Measurements from ENCODE around the gene LRP2. TPM values are rescaled to one million over a fixed set of nuclear protein-coding genes. Genes with fewer than 3 reads are reported as not detected.
A peak's percentile ranks its signal among the peaks of the same experiment; 100 is the strongest.
"Not testable (repeated sequence)": the region's sequence is repeated elsewhere in the genome, so short reads cannot be mapped to it uniquely, and the experiment has no call there.

Gene LRP2
- total RNA-seq, 2 donors from 2014 or later, result 0.02 to 2.6 TPM

DNA sequence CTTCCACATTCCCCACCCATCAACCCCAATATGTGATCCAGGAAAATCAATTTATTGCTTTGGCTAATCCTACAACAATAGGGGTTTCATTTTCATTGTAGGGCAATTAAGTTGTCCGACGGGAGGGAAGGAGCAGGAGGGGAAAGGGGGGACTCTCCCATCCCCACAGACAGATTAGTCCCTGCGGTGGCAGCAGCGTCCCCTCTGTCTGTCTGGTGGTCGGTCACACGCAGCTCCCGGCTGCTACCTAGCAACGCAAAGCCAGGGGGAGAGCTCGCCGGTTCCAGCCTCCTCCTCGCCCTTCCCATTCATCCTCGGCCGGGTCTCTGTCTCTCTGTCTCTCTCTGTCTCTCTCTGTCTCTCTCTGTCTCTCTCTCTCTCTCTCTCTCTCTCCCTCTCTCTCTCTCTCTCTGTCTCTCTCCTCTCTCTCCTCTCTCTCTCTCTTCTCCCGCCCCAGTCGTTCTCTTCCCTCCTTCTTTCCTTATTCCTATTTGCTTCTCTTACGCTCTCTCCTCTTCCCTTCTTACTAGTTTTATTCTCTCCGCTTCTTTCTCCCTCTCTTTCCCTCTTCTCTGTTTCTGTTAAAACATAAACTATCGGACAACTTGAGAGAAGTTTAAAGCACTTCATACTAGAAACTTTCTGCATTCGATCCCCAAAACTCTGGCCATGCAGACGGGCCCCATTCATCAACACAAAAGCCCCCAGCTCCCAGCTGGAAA lies 1.2 kb downstream of the LRP2 start:
- H3K27ac Mint-ChIP-seq, result no peak overlapping the region
- peaks cover 7 to 11% of the 10 kb centered on the region in 2 donors for H3K36me3 Mint-ChIP-seq
- ATAC-seq, result no peak
- no peaks in the 10 kb centered on the region for H3K9me3 Mint-ChIP-seq
- DNase-seq (ENCODE audit: low spot score in 2 of 2), result no peak

DNA sequence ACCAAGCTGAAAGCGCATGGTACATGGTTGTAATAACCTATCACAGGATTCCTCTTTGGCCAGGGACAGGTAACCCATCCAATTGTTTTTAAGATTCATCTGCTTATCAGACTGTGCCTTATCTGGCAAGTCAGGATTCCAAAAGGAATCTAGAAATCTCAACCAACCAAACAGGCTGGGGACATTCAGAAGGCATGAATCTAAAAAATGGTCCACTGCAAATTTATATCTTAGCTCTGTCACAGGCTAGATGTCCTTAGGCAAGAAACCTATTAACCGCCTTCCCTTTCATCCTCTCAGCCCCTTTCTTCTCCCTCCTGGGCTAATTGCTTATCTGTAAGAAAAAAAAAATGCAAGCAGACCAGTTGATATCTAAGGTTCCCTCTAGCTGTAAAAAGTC lies 4.3 kb downstream of the LRP2 start:
- ATAC-seq (no peak), DNase-seq (ENCODE audit: low spot score in 2 of 2) (no peak)
- Mint-ChIP-seq H3K27ac (no peak overlapping the region), H3K36me3 (peaks cover 5 to 6% of the 10 kb centered on the region in 2 donors), H3K9me3 (no peaks in the 10 kb centered on the region)

DNA sequence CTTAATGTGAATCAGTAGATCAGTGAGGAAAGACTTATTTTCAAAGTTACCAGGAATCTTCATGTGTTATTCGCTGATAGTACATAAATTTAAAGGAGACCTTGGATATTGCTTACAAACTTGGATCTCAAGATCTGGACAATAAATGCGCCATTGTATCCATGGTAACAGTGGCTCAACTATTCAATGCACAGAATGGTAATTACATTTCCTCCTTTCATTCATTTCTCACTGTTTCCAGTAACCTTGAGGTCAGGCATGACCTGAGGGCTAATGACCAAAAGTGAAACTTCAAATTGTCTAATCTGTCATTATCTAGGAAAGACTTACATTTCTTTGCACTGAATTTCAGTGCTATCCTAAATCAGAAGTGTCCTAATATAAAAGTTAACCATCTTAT lies 8.1 kb downstream of the LRP2 start:
- DNase-seq (ENCODE audit: low spot score in 2 of 2) (no peak), ATAC-seq (peak; percentile 16 to 58)
- H3K9me3 Mint-ChIP-seq, result no peaks in the 10 kb centered on the region
- H3K27ac Mint-ChIP-seq, result no peak overlapping the region
- H3K36me3 Mint-ChIP-seq, result no peaks in the 10 kb centered on the region

DNA sequence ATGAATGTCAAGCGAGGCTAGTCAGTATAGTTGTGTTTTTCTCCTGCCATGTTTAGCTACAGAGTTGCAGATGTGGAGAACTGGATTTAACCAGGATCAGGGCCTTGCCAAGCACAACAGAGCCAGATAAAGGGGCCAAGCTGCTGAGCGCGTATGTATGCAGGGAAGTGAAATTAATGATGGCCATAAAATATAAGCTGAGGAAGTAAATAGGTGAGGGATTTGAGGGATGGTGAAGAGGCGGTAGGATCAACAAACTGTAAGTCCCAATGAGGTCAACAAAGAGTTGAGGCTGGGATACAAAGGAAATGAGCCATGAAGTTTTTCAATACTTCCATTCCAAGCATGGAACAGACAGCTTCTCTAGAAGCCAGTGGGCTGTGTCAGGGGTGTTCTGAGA lies 10.6 kb downstream of the LRP2 start:
- Mint-ChIP-seq H3K27ac (no peak overlapping the region), H3K9me3 (no peaks in the 10 kb centered on the region), H3K36me3 (no peaks in the 10 kb centered on the region)
- DNase-seq (ENCODE audit: low spot score in 2 of 2) (no peak), ATAC-seq (no peak)

DNA sequence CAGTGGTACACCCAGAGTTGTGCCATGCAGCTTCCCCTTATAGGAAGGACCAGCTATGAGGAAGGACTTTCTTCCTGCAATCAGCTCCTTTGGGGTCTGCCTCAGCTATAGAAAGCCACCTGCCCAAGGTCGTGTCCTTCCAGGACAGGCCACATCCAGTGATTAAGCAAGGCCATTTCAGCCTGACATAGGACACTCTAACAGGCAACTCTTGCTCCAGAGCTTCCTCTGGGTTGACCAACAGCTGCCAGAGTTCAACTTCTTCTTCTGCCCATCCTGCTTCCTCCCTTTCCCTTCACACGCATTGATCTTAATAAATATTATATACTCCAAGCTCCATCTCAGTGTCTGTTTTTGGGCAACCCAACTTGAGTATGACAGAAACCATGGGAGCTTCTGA lies 12.8 kb downstream of the LRP2 start:
- H3K36me3 Mint-ChIP-seq, result no peaks in the 10 kb centered on the region

DNA sequence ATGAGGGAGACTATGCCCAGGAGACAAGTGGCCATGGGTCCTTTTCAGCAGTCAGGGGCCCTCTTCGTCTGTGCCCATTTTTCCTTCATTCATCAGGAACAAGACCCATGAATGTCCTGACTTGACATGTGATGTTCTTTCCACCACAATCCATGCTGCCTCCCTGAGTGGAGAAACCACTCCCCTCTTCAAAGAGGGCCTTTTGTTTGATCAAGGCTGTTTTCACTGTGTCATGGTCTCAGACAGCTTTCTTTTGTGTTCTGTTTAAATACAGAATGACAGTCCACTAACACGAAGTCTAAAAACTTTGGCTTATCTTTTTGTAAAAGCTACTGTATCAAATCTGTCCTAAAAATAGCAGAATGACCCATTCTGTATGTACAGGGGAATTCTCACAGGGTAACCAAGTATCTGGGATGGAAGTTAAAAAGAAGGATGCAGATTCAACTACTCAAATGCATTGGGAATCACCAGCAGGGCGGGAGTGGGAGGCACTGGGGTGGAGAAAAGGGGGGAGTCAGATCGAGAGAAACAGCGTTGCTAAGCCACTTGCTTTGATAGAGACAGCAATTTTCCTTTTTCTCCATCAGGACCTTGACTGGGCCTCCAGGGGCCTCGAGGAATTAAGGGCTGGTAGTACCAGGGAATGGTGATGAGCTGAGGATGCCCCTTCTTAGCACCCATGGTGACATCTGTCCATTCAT lies 13.9 kb downstream of the LRP2 start:
- H3K27ac Mint-ChIP-seq, result no peak overlapping the region
- no peak for DNase-seq (ENCODE audit: low spot score in 2 of 2)
- no peaks in the 10 kb centered on the region for H3K36me3 Mint-ChIP-seq
- no peaks in the 10 kb centered on the region for H3K9me3 Mint-ChIP-seq
- no peak for ATAC-seq

More for the DNA sequence above, 12.8 kb downstream of the LRP2 start:
- no peak overlapping the region for H3K27ac Mint-ChIP-seq
- ATAC-seq (no peak), DNase-seq (ENCODE audit: low spot score in 2 of 2) (no peak)
- H3K9me3 Mint-ChIP-seq, result no peaks in the 10 kb centered on the region

DNA sequence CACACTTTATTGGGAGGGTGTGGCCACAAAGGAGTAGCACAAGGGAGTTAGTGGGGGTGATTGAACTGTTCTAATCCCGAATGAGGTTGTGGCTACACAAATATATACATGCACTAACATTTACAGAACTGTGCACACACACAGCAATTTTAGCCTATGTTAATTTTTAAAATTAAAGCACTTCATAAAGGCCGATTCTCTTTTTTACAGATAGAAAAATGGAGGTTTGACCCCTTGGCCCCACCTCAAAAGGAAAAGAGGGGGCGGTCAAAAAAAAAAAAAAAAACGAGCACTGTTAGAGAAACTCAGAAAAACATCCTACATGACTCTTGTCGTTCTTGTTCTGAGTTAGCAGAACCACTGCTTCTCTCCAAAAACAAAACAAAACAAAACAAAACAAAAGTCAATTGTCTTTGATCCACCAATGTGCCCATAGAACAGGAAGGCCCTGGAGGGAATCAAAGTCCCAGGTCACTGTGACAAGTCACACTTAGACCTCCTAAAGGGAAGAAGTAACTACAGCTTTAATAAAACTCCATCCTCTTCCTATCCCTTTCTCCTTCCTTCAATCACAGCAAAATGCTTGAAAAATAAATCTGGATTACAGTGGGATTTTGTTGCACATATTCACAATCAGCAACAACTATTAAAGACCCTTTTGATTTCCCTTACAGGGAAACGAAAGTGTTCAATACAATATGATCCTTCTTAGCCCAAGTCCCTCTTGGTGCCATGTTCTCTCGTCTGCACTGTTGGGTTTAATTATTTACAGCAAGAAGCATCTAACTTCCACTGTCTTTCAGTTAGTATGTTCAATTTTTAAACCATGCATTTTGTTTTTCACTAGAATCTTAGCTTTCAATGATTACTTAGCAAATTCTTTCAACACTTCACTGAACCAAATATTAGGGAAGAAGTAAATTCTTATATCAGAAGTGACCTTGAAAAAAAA lies 16.6 kb downstream of the LRP2 start:
- no peak for DNase-seq (ENCODE audit: low spot score in 2 of 2)
- no peaks in the 10 kb centered on the region for H3K36me3 Mint-ChIP-seq
- no peak for ATAC-seq
- H3K27ac Mint-ChIP-seq, result no peak overlapping the region
- no peaks in the 10 kb centered on the region for H3K9me3 Mint-ChIP-seq

DNA sequence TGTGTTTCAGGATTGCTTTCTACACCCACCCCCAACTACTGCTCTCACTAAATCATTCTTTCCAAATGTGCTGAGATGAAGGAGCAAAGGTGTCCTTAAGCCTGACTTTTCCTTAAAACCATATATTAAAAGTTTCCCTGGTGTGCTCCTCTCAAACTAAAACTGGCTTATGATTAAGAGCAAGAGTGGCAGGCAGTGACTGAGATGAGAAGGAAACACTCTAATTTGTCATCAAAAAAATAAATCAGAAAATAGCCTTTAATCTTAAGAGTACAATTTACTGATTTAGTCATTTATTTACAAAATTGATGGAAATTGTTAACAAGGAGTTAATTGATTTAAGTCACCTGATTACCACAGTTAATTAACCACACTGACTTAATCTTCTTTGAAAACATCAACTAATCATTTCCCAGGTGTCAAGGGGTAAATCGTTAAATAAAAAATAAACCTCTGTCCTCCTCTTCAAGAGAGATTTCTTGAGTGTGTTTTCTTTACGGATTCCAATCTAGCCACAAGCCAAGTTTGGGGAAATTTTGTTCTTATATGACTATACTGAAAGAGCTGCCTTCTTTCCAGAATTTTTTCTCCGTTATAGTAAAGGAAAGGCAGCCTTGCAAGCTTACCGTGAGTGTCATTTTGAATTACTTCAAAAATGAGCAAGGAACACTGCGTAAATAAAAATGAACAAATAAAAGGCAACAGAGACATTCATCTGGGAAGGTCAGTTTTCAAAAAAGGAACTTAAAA lies 17.4 kb downstream of the LRP2 start:
- Mint-ChIP-seq H3K36me3 (no peaks in the 10 kb centered on the region), H3K27ac (no peak overlapping the region), H3K9me3 (no peaks in the 10 kb centered on the region)
- no peak for ATAC-seq
- DNase-seq (ENCODE audit: low spot score in 2 of 2), result no peak

DNA sequence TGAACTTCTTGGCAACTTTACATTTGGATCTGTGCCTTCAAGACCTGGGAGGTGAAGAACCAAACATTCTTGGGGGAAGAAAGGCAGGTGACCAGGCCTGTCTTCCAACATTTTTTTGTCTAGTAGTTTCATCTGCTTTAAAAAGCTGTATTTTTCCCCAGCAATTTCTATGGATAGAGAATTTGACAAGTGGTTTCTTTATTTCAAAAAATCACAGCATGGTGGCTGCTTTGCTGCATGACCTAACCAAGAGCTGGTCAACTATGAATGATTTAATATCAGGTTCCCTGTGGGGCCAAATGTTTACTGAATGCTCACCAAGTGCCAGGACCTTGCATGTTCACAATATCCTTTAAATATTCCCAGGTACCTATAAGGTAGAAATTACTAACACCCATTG lies 19.1 kb downstream of the LRP2 start:
- Mint-ChIP-seq H3K9me3 (no peaks in the 10 kb centered on the region), H3K36me3 (no peaks in the 10 kb centered on the region), H3K27ac (no peak overlapping the region)
- DNase-seq (ENCODE audit: low spot score in 2 of 2), result no peak
- no peak for ATAC-seq

DNA sequence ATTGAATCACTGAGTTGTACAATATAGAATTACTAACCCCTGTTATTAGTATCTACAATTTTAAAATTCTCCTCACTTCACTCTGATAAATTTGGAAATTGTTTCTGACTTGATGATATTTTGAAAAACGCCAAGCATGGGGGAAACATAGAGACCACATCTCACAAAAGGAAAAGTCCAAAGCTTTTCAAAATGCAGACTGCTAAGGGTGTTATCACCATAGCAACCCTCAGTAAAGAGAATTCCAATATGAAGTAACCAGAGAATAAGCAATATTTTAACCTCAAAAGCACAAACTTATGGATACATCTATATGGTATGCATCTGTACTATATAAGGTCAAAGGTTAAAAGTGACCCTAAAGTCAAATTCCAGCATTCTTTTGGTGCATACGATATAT lies 22.7 kb downstream of the LRP2 start:
- H3K27ac Mint-ChIP-seq, result no peak overlapping the region
- ATAC-seq (no peak), DNase-seq (ENCODE audit: low spot score in 2 of 2) (no peak)
- no peaks in the 10 kb centered on the region for H3K9me3 Mint-ChIP-seq
- no peaks in the 10 kb centered on the region for H3K36me3 Mint-ChIP-seq

DNA sequence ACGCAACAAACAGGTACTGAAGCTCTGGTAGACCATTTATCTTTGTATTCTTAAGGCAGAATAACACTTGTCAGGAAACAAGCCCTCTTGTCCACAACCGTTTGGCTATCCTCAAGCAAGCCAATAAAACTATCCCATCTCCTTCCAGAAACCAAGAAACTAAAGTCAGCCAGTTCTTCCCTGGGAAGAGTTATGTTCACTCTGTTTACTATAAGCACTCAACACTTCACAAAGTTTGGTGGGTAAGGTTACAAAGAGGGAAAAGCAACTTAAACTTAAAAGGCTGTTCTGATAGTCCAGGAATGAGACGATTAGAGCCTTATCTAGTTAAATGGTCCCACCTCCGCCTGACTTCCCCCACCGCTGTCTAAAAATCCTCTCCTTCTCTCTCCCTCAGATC lies 25.6 kb downstream of the LRP2 start:
- Mint-ChIP-seq H3K9me3 (no peaks in the 10 kb centered on the region), H3K36me3 (no peaks in the 10 kb centered on the region), H3K27ac (no peak overlapping the region)
- DNase-seq (ENCODE audit: low spot score in 2 of 2) (no peak), ATAC-seq (no peak)

DNA sequence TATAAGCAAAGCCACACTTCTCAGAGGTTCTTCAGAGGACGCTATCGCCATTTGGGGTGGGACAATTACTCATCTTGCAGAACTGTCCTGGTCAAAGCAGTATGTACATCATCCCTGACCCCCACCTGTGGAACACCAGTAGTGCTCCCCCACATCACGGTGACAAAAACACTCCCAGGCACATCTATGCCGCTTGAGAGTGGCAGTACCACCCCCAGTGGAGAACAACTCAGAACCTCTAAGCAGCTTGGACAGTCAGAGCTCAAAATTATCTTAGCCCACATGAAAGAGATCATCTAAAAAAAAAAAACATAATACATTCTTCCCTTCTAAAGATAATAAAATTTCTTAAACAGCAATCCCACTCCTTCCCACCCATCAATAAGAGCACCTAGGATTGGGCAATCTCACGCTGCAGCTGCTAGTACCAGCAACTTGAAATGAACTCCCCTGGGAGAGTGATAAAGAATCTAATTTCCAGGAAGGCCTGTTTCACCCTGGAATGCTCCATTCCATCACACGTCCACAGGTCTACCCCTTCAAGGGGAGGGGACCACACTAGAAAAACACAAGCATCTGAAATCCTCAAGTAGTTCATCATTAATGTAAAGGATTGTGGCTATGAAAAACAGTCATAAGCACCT lies 31.7 kb downstream of the LRP2 start:
- Mint-ChIP-seq H3K9me3 (no peaks in the 10 kb centered on the region), H3K27ac (peak overlapping the region in 1 of 2 donors; percentile 2), H3K36me3 (no peaks in the 10 kb centered on the region)
- no peak for ATAC-seq
- no peak for DNase-seq (ENCODE audit: low spot score in 2 of 2)

DNA sequence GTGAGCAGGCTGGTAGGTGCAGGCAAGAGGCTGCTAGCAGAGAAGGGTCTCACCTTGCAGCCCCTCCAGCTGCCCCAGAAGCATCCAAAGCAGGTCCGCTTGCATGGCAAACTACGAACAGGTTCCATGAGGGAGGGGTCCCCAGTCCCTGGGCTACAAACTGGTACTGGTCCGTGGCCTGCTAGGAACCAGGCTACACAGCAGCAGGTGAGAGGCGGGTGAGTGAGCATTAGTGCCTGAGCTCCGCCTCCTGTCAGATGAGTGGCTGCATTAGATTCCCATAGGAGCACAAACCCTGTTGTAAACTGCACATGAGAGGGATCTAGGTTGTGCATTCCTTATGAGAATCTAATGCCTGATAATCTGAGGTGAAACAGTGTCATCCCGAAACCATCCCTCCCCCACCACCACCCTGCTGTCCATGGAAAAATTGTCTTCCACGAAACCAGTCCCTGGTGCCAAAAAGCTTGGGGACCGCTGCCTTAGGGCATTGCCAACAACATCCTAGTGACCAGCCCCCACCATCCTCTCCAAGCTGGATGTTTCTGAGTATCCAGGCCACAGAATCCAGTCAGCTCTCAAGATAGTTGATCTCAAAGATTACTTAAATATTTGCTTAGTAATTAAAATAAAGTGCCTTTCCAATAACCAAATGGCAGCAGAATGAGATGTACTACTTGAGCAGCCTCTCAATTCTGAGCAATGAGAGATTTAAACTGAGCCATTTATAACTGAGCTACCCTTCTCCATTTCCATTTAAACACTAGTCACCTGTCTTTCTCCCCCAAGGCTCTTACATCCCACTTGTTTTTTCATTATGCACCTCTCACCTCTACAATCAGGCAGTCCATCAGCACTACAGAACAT lies 32.4 kb downstream of the LRP2 start:
- ATAC-seq, result no peak
- H3K27ac Mint-ChIP-seq, result peak overlapping the region in 1 of 2 donors; percentile 2
- no peaks in the 10 kb centered on the region for H3K9me3 Mint-ChIP-seq
- no peaks in the 10 kb centered on the region for H3K36me3 Mint-ChIP-seq
- no peak for DNase-seq (ENCODE audit: low spot score in 2 of 2)

DNA sequence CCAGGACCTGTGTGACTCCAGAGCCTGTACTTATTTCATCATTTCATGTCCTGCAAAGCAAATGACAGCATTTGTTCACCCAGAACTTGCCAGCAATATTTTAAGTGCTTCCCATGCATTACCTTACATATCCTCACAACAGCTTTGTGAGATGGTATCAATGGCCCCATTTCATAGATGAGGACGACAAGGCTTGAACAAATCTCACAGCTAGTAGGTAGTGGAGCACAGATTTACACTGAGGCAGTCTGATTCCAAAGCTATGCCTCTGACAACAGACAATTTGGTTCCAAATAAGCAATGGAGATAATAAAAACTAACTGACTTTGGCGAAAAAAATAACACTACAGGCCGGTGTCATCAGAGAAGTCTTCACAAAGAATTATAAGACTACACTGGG lies 33.5 kb downstream of the LRP2 start:
- ATAC-seq (no peak), DNase-seq (ENCODE audit: low spot score in 2 of 2) (no peak)
- H3K36me3 Mint-ChIP-seq, result no peaks in the 10 kb centered on the region

DNA sequence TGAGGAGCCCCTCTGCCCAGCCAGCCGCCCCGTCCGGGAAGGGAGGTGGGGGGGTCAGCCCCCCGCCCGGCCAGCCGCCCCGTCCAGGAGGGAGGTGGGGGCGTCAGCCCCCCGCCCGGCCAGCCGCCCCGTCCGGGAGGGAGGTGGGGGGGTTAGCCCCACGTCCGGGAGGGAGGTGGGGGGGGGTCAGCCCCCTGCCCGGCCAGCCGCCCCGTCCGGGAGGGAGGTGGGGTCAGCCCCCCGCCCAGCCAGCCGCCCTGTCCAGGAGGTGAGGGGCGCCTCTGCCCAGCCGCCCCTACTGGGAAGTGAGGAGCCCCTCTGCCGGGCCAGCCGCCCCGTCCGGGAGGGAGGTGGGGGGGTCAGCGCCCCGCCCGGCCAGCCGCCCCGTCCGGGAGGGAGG lies 34.5 kb downstream of the LRP2 start:
- not testable (repeated sequence) for DNase-seq (ENCODE audit: low spot score in 2 of 2); ATAC-seq; H3K27ac Mint-ChIP-seq; H3K36me3 Mint-ChIP-seq; H3K9me3 Mint-ChIP-seq

More for the DNA sequence above, 33.5 kb downstream of the LRP2 start:
- no peaks in the 10 kb centered on the region for H3K9me3 Mint-ChIP-seq
- H3K27ac Mint-ChIP-seq, result no peak overlapping the region
